PC-3 (cell line): ENCODE data around the gene EFR3B. TPM values are rescaled to one million over a fixed set of nuclear protein-coding genes. Genes with fewer than 3 reads are reported as not detected.
A peak's percentile ranks its signal among the peaks of the same experiment; 100 is the strongest.

Experiments
- ATAC-seq: fragments of 200-7000 bp; cut with Tn5 transposase; 2 replicates; pipeline ENCODE4 v1.9.1; 2020; ENCODE audit warnings: mild to moderate bottlenecking, moderate library complexity
- BruUV-seq: library from RNA; stranded (reverse); fragments of 400-500 nt; replicated peaks from 2 replicates; lab custom pipeline; 2021; lab: Mats Ljungman, UMichigan
- CTCF ChIA-PET: fragments of 300-600 bp; sonication (Branson Sonifier 250); formaldehyde crosslinking; loops from one replicate; lab custom pipeline; 2022; ENCODE audit warnings: antibody characterized with exemption; lab: Charles Lee
- POLR2A ChIA-PET: fragments of 300-600 bp; sonication (Branson Sonifier 250); formaldehyde crosslinking; loops from one replicate; lab custom pipeline; 2022; ENCODE audit warnings: antibody characterized with exemption; ENCODE audit not compliant: unreplicated experiment; lab: Charles Lee
- DNase-seq: peaks from one replicate; pipeline ENCODE4 v3.0.0-alpha.2; 2015
- H2AFZ ChIP-seq: fragments of 300-600 bp; sonication (generic); 2 replicates; pipeline ENCODE4 v1.6.0; 2016; ENCODE audit warnings: antibody characterized with exemption, low read length
- H3F3A ChIP-seq: fragments of 300-600 bp; sonication (generic); one replicate; pipeline ENCODE4 v1.6.0; 2017; ENCODE audit warnings: antibody characterized with exemption, low read length, control low read depth, mild to moderate bottlenecking; ENCODE audit not compliant: unreplicated experiment
- H3K27ac ChIP-seq: fragments of 300-600 bp; sonication (generic); 2 replicates; pipeline ENCODE4 v1.5.1; 2016; ENCODE audit warnings: mild to moderate bottlenecking, low read length
- H3K27me3 ChIP-seq: fragments of 300-600 bp; sonication (generic); 2 replicates; pipeline ENCODE4 v1.6.1; 2016; ENCODE audit warnings: low read length, mixed read lengths
- H3K36me3 ChIP-seq: fragments of 300-600 bp; sonication (generic); 2 replicates; pipeline ENCODE4 v1.6.1; 2016; ENCODE audit warnings: low read depth, mixed run types, low read length, mixed read lengths
- H3K4me1 ChIP-seq: fragments of 300-600 bp; sonication (generic); 2 replicates; pipeline ENCODE4 v1.5.1; 2016; ENCODE audit warnings: low read length; ENCODE audit not compliant: insufficient read depth
- H3K4me2 ChIP-seq: fragments of 300-600 bp; sonication (generic); 2 replicates; pipeline ENCODE4 v1.6.0; 2016; ENCODE audit warnings: low read length
- H3K4me3 ChIP-seq: fragments of 300-600 bp; sonication (generic); 2 replicates; pipeline ENCODE4 v1.5.1; 2016; ENCODE audit warnings: mild to moderate bottlenecking, low read length, mixed read lengths
- H3K79me2 ChIP-seq: fragments of 300-600 bp; sonication (generic); 2 replicates; pipeline ENCODE4 v1.6.1; 2017; ENCODE audit warnings: low read length, mixed read lengths
- H3K9ac ChIP-seq: fragments of 300-600 bp; sonication (generic); 2 replicates; pipeline ENCODE4 v1.6.0; 2016; ENCODE audit warnings: mild to moderate bottlenecking, low read length
- H3K9me2 ChIP-seq: fragments of 300-600 bp; sonication (generic); replicated peaks from 2 replicates; pipeline ENCODE4 v1.6.1; 2016; ENCODE audit warnings: mixed run types, low read length, mixed read lengths
- H3K9me3 ChIP-seq: fragments of 300-600 bp; sonication (generic); 2 replicates; pipeline ENCODE4 v1.6.1; 2016; ENCODE audit warnings: low read length, mixed read lengths
- H4K20me1 ChIP-seq: fragments of 300-600 bp; sonication (generic); 2 replicates; pipeline ENCODE4 v1.6.1; 2016; ENCODE audit warnings: low read length, mixed read lengths
- CTCF ChIP-seq: fragments of 300-600 bp; sonication (generic); conservative IDR thresholded peaks from 2 replicates; pipeline ENCODE4 v1.5.1; 2017; ENCODE audit warnings: antibody characterized with exemption, low read depth, mild to moderate bottlenecking, low read length
- EZH2 ChIP-seq: fragments of 300-600 bp; sonication (generic); IDR thresholded peaks from one replicate; pipeline ENCODE4 v1.6.1; 2017; ENCODE audit warnings: antibody characterized with exemption, mild to moderate bottlenecking, low read length; ENCODE audit not compliant: unreplicated experiment
- EZH2phosphoT487 ChIP-seq: fragments of 300-600 bp; sonication (generic); IDR thresholded peaks from 2 replicates; pipeline ENCODE4 v1.6.1; 2018; ENCODE audit warnings: mild to moderate bottlenecking, antibody characterized with exemption, low read length, borderline replicate concordance
- intact Hi-C: fragments of 100-400 bp; cut with micrococcal nuclease; formaldehyde crosslinking; loops from 2 replicates; pipeline ENCODE4 v1.9.0; 2023
- total RNA-seq: library from RNA; depleted of rRNA; stranded (reverse); fragments of >200 nt; gene quantifications from 2 replicates; pipeline ENCODE4 v1.2.3, GENCODE V29; 2014

EFR3B gene
- total RNA-seq, 1 experiment from 2014 or later, result 4.6 TPM

- Histone ChIP-seq H3K9me3 (no peaks in the 10 kb centered on the region), H4K20me1 (no peaks in the 10 kb centered on the region), H3K9ac (no peak overlapping the region), H3K27me3 (no peaks in the 10 kb centered on the region), H3K4me2 (no peak overlapping the region), H3F3A (no peaks in the 10 kb centered on the region), H3K9me2 (no peaks in the 10 kb centered on the region), H3K79me2 (no peaks in the 10 kb centered on the region), H3K27ac (no peak overlapping the region), H2AFZ (no peak overlapping the region), H3K4me1 (no peaks in the 10 kb centered on the region), H3K36me3 (no peaks in the 10 kb centered on the region), H3K4me3 (no peak overlapping the region)
- ChIA-PET CTCF (no interaction called here), POLR2A (no interaction called here)
- no peak for TF ChIP-seq CTCF
- TF ChIP-seq EZH2, result no peak
- no peak for TF ChIP-seq EZH2phosphoT487
- BruUV-seq, result no TSS peak
- no peak for ATAC-seq
- intact Hi-C loops, result loop anchor here (5.0 kb wide), 1 partner anchor 786 kb away; no protein-coding TSS in a partner anchor
- DNase-seq, result no peak
These were observed 156.7 kb downstream of the EFR3B start for GRCh38 chr2:25198576-25198975.

GRCh38 chr2:25201265-25201664 lies 159.4 kb downstream of the EFR3B start:
- Histone ChIP-seq H3K36me3 (no peaks in the 10 kb centered on the region), H3K9ac (no peak overlapping the region), H3K9me3 (no peaks in the 10 kb centered on the region), H3K4me2 (no peak overlapping the region), H3K27ac (no peak overlapping the region), H3K9me2 (no peaks in the 10 kb centered on the region), H4K20me1 (no peaks in the 10 kb centered on the region), H3K27me3 (no peaks in the 10 kb centered on the region), H3K79me2 (no peaks in the 10 kb centered on the region), H2AFZ (no peak overlapping the region), H3F3A (no peaks in the 10 kb centered on the region), H3K4me1 (no peaks in the 10 kb centered on the region), H3K4me3 (no peak overlapping the region)
- CTCF ChIA-PET, result interaction anchor here (1.3 kb wide), 1 partner anchor 27 kb away, joined by 6 read pairs; no protein-coding TSS in a partner anchor
- intact Hi-C loops, result no loop called here
- no TSS peak for BruUV-seq
- DNase-seq (peak; percentile 25), ATAC-seq (peak; percentile 63)
- TF ChIP-seq CTCF (peak; percentile 35; the same call in 1 of the 2 replicates), EZH2 (no peak), EZH2phosphoT487 (no peak)
- POLR2A ChIA-PET, result no interaction called here

GRCh38 chr2:25201794-25202193 lies 159.9 kb downstream of the EFR3B start:
- Histone ChIP-seq H3K4me2 (no peak overlapping the region), H3K4me1 (no peaks in the 10 kb centered on the region), H3K9me3 (no peaks in the 10 kb centered on the region), H3K27me3 (no peaks in the 10 kb centered on the region), H3K9me2 (no peaks in the 10 kb centered on the region), H3K27ac (no peak overlapping the region), H4K20me1 (no peaks in the 10 kb centered on the region), H3K36me3 (no peaks in the 10 kb centered on the region), H3K4me3 (no peak overlapping the region), H3K79me2 (no peaks in the 10 kb centered on the region), H3K9ac (no peak overlapping the region), H3F3A (no peaks in the 10 kb centered on the region), H2AFZ (no peak overlapping the region)
- ATAC-seq, result no peak
- TF ChIP-seq CTCF (no peak), EZH2 (no peak), EZH2phosphoT487 (no peak)
- BruUV-seq, result no TSS peak
- POLR2A ChIA-PET, result no interaction called here
- intact Hi-C loops, result no loop called here
- CTCF ChIA-PET, result interaction anchor here (1.3 kb wide), 1 partner anchor 27 kb away, joined by 6 read pairs; no protein-coding TSS in a partner anchor
- DNase-seq, result no peak
